ENCODE measurements around the gene VEPH1.

Gene VEPH1

DNA sequence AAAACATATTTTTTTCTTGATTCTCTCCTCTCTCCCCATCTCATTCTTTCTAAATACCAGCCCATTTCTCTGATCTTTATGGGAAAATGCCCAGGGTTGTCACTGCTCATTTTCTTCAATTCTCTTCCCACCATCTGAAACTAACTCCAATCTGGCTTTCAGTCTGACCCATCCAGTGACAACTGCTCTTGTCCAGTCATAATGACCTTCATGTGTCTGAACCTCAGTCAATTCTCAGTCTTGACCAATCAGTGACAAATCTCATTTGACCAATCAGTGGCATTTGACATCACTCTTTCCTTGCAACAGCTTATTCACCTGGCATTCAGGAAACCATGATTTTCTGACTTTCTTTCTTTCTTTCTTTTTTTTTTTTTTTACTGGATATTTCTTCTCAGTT, 15.1 kb downstream of the VEPH1 start:
- DNase-seq, result no peak

GRCh38 chr3:157487339-157487738, 15.9 kb downstream of the VEPH1 start:
- DNase-seq, result no peak
- intact Hi-C loops (cut with DNase I), result no loop called here

More for the DNA sequence above, 15.1 kb downstream of the VEPH1 start:
- intact Hi-C loops (cut with DNase I), result no loop called here

- intact Hi-C loops (cut with DNase I), result no loop called here
- no peak for DNase-seq
Observed at GRCh38 chr3:157479464-157480243, 23.6 kb downstream of the VEPH1 start.

- intact Hi-C loops (cut with DNase I), result no loop called here
- DNase-seq, result no peak
Observed at GRCh38 chr3:157477441-157477840, 25.8 kb downstream of the VEPH1 start.

- intact Hi-C loops (cut with DNase I), result no loop called here
- no peak for DNase-seq
Observed at GRCh38 chr3:157475921-157476414, 27.2 kb downstream of the VEPH1 start.

DNA sequence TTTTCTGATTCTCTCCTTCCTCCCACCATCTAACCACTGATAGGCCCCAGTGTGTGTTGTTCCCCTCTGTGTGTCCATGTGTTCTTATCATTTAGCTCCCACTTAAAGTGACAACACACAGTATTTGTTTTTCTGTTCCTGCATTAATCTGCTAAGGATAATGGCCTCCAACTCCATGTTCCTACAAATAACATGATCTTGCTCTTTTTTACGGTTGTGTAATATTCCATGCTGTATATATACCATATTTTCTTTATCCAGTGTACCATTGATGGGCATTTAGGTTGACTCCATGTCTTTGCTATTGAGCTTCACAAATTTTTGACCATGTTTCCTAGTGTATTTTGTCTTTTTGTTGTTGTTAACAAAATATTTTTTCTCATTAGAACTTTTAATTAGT, 30.6 kb downstream of the VEPH1 start:
- no peak for DNase-seq
- intact Hi-C loops (cut with DNase I), result no loop called here

DNA sequence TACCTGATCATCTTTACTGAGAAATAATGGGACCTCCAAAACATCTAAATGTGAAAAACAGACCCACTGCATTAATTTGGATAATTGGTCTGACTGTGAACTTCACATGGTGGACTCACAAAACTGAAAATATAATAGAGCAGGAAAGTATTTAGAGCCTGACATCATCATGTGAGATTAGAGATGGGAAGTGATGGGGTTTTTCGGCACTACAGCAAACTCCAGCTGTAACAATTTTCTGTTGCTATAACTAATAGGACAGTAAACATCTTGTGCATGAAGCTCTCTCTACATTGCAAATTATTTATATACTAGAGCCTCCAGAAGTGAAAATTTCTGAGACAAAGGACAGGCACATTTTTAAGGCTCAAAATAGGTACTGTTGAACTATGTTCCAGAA, 32.2 kb downstream of the VEPH1 start:
- DNase-seq, result no peak
- intact Hi-C loops (cut with DNase I), result no loop called here

GRCh38 chr3:157469561-157470294, 33.5 kb downstream of the VEPH1 start:
- DNase-seq, result no peak
- intact Hi-C loops (cut with DNase I), result no loop called here

DNA sequence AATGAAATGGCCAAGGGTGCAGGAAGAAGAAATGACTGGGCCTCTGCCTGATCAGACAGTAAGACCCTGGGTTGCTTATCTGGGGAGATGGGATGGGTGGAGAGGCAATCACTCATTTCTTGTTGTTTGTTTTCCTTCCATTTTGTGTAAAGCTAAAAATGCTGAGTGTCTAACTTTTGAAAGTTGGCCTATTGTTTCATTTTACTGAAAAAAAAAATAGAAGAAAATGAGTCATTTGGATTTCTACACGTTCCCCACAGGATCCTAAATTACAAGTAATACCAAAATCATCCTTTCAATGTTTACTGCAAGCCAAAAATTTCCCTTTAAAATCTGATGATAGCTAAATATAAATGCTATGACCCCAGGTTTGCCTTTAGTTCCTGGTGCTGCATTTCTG, 36.0 kb downstream of the VEPH1 start:
- no peak for DNase-seq
- intact Hi-C loops (cut with DNase I), result no loop called here

- DNase-seq, result no peak
- intact Hi-C loops (cut with DNase I), result no loop called here
Observed at GRCh38 chr3:157465741-157466140, 37.5 kb downstream of the VEPH1 start.

DNA sequence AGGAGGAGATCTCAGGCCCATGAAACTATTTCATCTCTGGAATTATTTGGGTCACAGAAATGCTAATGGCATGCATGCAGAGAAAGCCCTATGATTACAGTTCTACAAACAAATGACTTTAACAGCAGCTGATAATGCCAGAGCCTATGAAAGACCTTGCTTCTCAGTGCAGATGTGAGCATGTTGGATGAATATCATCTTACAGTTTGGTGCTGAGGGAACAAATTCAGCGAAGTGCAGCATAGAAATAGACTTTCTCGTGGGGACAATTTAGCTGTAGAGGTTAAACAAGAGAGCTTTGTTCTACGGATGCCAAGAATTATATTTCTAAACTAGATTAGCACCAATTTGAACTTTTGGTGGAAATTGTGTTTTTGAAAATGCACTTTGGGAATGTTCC, 38.9 kb downstream of the VEPH1 start:
- DNase-seq, result no peak
- intact Hi-C loops (cut with DNase I), result no loop called here

GRCh38 chr3:157463816-157464215, 39.4 kb downstream of the VEPH1 start:
- DNase-seq, result no peak
- intact Hi-C loops (cut with DNase I), result no loop called here

DNA sequence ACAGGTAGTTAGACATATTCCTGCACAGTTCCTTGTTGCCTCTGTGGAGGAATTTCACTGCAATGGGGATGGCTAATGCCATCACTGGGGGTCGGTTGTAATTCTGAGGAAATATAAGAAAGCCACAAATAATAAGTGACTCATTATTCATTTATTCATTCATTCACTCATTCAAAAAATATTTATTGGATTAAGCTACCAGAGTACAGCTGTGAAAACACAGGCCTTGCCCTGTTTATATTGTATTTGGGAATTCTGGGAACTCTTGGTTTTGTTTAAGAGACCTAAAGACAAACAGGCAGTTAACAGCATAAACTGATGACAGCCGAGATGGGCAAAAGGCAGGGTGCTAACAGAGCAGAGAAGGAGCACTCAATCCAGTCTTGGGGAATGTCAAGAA, 43.0 kb downstream of the VEPH1 start:
- DNase-seq, result no peak
- intact Hi-C loops (cut with DNase I), result no loop called here

- intact Hi-C loops (cut with DNase I), result no loop called here
- no peak for DNase-seq
Observed at GRCh38 chr3:157459706-157460105, 43.5 kb downstream of the VEPH1 start.

GRCh38 chr3:157453824-157454223, 49.4 kb downstream of the VEPH1 start:
- DNase-seq, result no peak
- intact Hi-C loops (cut with DNase I), result no loop called here

GRCh38 chr3:157452097-157452496, 51.1 kb downstream of the VEPH1 start:
- intact Hi-C loops (cut with DNase I), result no loop called here

DNA sequence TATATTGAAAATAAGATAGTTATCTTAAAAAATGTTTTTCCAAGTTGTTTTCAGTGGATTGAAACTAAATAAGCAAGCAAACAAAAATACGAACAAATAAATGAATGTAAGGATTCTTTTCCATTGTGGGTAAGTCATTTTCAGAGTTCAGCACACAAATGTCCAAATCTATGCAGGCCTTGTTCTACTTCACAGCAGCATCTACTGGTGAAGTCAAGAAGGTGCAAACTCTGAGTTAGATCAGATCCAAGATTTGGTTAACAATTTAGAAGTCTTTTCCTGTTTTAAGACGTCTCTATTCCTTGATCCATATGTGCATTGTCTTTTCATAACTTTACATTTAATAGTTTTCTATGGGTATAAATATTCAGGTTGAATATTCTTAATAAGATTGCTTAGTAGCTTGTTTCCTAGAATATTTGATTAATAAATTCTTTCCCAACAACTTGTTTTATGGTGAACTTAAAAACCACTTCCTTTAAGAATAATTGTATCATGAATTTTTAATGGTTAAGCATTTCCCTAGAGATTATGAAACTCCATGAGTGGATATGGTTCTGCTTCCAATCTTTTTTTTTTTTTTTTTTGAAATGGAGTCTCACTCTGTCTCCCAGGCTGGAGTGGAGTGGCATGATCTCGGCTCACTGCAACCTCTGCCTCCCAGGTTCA, 56.1 kb downstream of the VEPH1 start:
- intact Hi-C loops (cut with DNase I), result loop anchor here (2.0 kb wide), 1 partner anchor 242 kb away; no protein-coding TSS in a partner anchor
- no peak for DNase-seq

More at GRCh38 chr3:157452097-157452496, 51.1 kb downstream of the VEPH1 start:
- no peak for DNase-seq

DNA sequence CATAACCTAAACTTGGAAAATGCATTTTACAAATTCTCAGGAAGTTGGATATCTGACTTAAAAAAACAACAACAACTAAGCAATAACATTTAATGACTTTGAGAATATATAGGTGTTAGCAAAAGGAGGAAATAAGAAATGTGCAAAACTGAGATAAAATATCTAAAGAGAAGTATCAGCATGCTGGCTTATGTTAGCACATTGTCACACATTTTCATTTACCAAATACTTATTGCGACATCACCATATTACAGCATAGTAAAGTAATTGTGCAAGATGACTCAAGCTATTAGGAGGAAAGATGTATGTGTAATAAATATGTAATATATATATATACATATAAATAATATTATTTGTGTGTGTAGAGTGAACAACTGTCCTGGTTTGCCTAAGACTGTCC, 57.4 kb downstream of the VEPH1 start:
- intact Hi-C loops (cut with DNase I), result loop anchor here (2.0 kb wide), 1 partner anchor 241 kb away; no protein-coding TSS in a partner anchor
- no peak for DNase-seq

- no peak for DNase-seq
- intact Hi-C loops (cut with DNase I), result no loop called here
Observed at GRCh38 chr3:157444797-157445184, 58.4 kb downstream of the VEPH1 start.

GRCh38 chr3:157443905-157444796, 59.1 kb downstream of the VEPH1 start:
- intact Hi-C loops (cut with DNase I), result no loop called here
- no peak for DNase-seq

Data from posterior cingulate gyrus (tissue), 11 donors.